Fibroblast of lung (primary cell): Measurements from ENCODE around the gene RPLP2.

Experiments
- EZH2 ChIP-seq: IDR thresholded peaks from 2 replicates; pipeline ENCODE4 v1.5.1; 2012; ENCODE audit warnings: low read length, control low read depth, mild to moderate bottlenecking; ENCODE audit errors: missing control alignments
- TF ChIP-seq, protein P1 (sequence below), 2 donors: IDR thresholded peaks in 1 of 2; conservative IDR thresholded peaks in 1 of 2; 1 replicate in 1 of 2; 2 replicates in 1 of 2; pipeline ENCODE4 v1.5.1; 2011 to 2012; ENCODE audit warnings: low read length in 2 of 2, control low read depth in 1 of 2, inconsistent platforms in 1 of 2, low read depth in 1 of 2, mild to moderate bottlenecking in 1 of 2

DNA sequence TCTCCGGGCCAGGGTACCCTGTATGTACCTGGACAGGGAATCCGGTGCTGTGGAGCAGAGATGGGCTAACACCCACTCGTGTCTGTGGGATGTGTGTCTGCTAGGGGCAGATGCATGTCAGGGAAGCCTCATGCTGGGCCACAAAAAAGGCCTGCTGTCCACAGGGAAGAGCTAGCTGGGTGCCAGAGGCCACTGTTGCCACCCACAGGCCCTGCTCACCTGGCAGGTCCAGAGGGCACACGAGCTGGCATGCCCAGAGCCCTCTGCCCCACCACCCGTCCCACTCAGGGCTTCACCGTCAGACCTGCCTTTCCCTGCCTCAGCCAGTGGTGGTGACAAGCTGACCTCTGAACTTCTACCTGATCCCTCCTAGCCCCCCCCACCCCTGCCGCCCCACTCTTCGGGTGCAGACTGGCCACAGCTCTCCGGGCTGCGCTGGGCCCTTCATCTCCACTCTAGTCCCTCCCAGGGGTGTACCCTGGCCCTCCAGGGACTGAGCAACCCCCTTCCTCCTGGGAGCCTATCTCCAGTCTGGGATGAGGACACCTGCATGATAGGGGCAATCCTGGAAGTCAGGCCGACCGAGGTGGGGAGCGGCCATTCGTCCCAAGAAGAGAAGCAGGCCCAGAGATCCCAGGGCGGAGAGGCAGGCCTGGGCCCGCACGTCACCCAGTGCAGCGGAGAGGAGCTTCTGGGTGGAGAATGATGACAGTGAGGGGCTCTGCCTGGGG lies 13.0 kb upstream of the RPLP2 start:
- TF ChIP-seq, protein P1, sequence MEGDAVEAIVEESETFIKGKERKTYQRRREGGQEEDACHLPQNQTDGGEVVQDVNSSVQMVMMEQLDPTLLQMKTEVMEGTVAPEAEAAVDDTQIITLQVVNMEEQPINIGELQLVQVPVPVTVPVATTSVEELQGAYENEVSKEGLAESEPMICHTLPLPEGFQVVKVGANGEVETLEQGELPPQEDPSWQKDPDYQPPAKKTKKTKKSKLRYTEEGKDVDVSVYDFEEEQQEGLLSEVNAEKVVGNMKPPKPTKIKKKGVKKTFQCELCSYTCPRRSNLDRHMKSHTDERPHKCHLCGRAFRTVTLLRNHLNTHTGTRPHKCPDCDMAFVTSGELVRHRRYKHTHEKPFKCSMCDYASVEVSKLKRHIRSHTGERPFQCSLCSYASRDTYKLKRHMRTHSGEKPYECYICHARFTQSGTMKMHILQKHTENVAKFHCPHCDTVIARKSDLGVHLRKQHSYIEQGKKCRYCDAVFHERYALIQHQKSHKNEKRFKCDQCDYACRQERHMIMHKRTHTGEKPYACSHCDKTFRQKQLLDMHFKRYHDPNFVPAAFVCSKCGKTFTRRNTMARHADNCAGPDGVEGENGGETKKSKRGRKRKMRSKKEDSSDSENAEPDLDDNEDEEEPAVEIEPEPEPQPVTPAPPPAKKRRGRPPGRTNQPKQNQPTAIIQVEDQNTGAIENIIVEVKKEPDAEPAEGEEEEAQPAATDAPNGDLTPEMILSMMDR (conservative IDR thresholded peaks at IDR 0.05 in 1 of 2, IDR thresholded peaks at IDR 0.05 in 1 of 2; ENCODE audit: low read depth in 1 of 2, low read length in 2 of 2) = no peak
- no peak for TF ChIP-seq EZH2
